Sciatic nerve (tissue), 2 donors: ENCODE data around the gene TTC3. TPM values are rescaled to one million over a fixed set of nuclear protein-coding genes. Genes with fewer than 3 reads are reported as not detected.
"Not testable (repeated sequence)": the region's sequence is repeated elsewhere in the genome, so short reads cannot be mapped to it uniquely, and the experiment has no call there.

Experiments used
- ATAC-seq: fragments of 200-7000 bp; cut with Tn5 transposase; one replicate; pipeline ENCODE4 v1.9.1; 2020; ENCODE audit warnings: mild to moderate bottlenecking, moderate library complexity
- DNase-seq: peaks from one replicate; pipeline ENCODE4 v3.0.0-alpha.2; 2020; ENCODE audit warnings: low spot score
- intact Hi-C: fragments of 100-400 bp; cut with DNase I; formaldehyde crosslinking; loops from one replicate; pipeline ENCODE4 v1.14.2; 2022
- total RNA-seq: library from RNA; stranded (reverse); fragmentation: NEBNext Ultra II Directional; extraction: Animal tissue kit (Norgen Biotek cat#: 25700); gene quantifications from one replicate; pipeline ENCODE4 v1.2.1, GENCODE V29; 2021
- donor health status: DM: no; HTN: no; CAD: no.
- donor health status: DM: no; HTN: no; CAD: no.

Gene TTC3, protein sequence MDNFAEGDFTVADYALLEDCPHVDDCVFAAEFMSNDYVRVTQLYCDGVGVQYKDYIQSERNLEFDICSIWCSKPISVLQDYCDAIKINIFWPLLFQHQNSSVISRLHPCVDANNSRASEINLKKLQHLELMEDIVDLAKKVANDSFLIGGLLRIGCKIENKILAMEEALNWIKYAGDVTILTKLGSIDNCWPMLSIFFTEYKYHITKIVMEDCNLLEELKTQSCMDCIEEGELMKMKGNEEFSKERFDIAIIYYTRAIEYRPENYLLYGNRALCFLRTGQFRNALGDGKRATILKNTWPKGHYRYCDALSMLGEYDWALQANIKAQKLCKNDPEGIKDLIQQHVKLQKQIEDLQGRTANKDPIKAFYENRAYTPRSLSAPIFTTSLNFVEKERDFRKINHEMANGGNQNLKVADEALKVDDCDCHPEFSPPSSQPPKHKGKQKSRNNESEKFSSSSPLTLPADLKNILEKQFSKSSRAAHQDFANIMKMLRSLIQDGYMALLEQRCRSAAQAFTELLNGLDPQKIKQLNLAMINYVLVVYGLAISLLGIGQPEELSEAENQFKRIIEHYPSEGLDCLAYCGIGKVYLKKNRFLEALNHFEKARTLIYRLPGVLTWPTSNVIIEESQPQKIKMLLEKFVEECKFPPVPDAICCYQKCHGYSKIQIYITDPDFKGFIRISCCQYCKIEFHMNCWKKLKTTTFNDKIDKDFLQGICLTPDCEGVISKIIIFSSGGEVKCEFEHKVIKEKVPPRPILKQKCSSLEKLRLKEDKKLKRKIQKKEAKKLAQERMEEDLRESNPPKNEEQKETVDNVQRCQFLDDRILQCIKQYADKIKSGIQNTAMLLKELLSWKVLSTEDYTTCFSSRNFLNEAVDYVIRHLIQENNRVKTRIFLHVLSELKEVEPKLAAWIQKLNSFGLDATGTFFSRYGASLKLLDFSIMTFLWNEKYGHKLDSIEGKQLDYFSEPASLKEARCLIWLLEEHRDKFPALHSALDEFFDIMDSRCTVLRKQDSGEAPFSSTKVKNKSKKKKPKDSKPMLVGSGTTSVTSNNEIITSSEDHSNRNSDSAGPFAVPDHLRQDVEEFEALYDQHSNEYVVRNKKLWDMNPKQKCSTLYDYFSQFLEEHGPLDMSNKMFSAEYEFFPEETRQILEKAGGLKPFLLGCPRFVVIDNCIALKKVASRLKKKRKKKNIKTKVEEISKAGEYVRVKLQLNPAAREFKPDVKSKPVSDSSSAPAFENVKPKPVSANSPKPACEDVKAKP (N-terminal part only)
- 146 TPM for total RNA-seq

DNA sequence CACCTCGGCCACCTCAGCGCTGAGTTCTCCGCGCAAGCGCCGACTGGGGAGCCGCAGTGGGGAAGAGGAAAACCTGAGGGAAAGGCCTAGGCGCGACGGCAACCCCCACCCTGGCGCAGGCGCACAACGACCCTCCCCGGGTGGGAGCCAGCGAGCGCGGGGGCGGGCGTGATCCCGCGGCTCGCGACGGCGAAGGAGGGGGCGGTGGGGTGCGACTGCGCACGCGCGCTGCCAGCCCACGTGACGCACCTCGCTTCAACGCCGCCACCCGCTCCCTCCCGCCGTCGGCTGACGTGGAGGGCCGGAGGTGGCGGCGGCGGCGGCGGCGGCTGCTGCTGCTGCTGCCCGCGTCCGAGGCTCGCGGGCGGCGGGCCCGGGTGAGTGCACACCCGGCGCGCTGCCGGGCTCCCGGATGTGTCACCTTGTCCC is at the start of gene TTC3, which contains the start of gene PIGP:
Gene TTC3, plus strand, starts transcription at position 267 of the 429 bp plus-strand sequence. CDS start 14,004 bp downstream, outside the sequence.
Gene PIGP, minus strand, starts transcription at position 84 of the 429 bp plus-strand sequence. CDS start 556 bp downstream, outside the sequence.
- peak; percentile 95 for ATAC-seq
- peak; percentile 98 for DNase-seq
- intact Hi-C loops = loop anchor here (5.0 kb wide), 1 partner anchor 81 kb away; no protein-coding TSS in a partner anchor

DNA sequence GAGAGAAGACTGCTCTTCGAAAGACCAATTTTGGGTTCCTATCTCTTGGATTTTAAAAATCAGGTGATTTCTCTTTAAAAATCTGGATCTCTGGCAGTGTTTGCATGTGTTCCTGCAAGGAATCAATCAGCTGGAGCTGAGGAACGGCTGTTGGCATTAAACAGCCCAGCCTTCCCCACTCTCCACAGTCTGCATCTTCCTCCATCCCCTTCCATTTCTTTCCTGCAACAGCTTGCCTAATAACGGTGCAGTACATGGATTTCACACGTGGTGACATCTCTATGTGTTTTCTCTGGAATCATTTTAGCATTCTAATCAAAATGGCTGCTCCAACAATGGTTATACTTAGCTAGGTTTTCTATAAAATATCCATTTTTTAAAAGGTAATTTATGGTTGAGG is 46.6 kb upstream of the TTC3 start:
- DNase-seq = no peak
- ATAC-seq = no peak
- intact Hi-C loops = no loop called here

DNA sequence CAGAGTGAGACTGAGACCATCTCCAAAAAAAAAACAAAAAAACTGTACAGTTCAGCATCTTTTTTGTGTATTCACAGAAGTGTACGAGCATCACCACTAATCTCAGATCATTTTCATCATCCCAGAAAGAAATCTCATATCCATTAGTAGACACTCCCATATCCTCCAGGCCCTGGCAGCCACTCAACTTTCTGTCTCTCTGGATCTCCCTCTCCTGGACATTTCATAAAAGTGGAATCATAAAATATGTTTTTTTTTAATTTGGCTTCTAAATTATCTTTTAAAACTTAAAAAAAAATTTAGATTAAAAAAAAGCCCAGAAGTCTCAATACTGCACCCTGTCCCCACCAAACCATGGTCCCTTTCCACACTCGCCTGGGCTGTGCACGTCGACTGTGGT is 44.5 kb upstream of the TTC3 start:
- intact Hi-C loops = no loop called here
- no peak for DNase-seq
- no peak for ATAC-seq

DNA sequence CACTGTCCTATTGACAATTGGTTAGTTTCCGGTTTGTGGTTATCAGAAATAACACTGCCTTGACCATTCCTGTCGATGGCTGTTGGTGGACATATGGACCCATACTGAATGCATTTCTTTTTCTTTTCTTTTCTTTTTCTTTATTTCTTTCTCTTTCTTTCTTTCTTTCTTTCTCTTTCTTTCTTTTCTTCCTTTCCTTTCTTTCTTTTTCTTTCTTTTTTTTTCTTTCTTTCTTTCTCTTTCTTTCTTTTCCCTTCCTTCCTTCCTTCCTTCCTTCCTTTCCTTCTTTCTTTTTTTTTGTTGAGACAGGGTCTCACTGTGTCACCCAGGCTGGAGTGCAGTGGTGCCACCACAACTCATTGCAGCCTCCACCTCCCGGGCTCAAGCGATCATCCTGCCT is 42.2 kb upstream of the TTC3 start:
- DNase-seq (no peak), ATAC-seq (no peak)
- intact Hi-C loops = no loop called here

DNA sequence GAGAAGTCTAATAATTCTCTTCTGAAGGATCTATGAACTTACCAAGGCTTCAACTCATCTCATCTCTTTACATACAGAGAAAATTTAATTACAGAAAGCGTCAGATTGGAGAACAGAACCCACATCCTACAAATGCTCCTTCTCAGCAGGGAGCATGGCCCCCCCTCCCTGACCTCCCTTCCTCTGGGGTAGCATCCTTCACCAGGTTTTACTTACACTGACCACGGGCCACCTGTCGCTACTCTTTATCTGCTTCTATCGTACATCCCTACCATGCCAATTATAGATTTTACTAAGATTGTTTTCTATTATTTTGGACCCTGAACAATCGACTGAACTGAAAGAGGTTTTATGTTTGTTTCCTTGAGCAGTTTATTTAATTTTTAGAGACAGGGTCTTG is 40.8 kb upstream of the TTC3 start:
- DNase-seq (no peak), ATAC-seq (no peak)
- intact Hi-C loops = no loop called here

DNA sequence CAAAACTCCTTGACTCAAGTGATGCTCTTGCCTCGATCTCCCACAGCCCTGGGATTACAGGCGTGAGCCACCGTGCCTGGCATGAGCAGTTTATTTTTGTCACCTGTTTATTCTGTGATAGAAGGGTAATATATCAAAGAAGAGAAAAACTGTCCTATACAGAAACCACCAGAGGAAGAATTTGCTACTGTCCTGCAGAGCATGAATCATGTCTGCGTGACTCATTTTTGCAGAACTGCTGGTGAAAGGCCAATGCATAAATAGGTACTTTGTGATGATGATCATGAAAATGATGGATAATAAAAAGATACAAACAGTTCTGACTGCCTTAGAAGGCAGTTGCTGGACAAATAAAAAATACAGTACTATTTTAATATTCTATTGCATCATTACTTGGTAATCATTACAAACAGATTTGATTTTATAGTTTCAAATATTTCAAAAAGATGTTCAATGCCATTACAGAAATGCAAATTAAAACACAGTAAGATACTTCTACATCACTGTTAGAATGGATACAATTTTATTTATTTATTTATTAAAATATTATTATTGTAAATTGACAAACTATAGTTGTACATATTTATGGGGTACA is 40.1 kb upstream of the TTC3 start:
- intact Hi-C loops = no loop called here
- ATAC-seq (no peak), DNase-seq (no peak)

DNA sequence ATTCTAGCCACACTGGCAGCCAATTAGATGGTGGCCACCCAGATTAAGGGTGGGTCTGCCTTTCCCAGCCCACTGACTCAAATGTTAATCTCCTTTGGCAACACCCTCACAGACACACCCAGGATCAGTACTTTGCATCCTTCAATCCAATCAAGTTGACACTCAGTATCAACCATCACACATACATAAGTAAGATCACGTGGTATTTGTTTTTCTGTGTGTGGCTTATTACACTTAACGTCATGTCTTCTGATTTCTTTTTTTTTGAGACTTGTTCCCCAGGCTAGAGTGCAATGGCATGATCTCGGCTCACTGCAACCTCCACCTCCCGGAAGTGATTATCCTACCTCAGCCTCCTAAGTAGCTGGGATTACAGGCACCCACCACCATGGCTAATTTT is 38.7 kb upstream of the TTC3 start:
- ATAC-seq, DNase-seq, intact Hi-C loops: not testable (repeated sequence)

DNA sequence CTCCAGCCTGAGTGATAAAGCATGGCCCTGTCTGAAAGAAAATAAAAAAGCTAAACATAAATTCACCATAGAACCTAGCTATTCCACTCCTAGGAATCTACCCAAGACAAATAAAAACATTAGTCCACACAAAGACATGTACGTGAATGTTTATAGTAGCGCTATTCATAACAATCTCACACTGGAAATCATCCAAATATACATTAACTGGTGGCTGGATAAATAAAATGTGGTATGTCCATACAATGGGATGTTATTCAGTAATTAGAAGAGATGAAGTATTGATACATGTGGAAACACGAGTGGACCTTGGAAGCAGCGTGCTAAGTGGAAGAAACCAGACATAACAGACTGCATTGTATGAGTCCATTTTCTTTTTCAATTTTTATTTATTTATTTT is 36.9 kb upstream of the TTC3 start:
- intact Hi-C loops = no loop called here
- ATAC-seq (no peak), DNase-seq (no peak)

DNA sequence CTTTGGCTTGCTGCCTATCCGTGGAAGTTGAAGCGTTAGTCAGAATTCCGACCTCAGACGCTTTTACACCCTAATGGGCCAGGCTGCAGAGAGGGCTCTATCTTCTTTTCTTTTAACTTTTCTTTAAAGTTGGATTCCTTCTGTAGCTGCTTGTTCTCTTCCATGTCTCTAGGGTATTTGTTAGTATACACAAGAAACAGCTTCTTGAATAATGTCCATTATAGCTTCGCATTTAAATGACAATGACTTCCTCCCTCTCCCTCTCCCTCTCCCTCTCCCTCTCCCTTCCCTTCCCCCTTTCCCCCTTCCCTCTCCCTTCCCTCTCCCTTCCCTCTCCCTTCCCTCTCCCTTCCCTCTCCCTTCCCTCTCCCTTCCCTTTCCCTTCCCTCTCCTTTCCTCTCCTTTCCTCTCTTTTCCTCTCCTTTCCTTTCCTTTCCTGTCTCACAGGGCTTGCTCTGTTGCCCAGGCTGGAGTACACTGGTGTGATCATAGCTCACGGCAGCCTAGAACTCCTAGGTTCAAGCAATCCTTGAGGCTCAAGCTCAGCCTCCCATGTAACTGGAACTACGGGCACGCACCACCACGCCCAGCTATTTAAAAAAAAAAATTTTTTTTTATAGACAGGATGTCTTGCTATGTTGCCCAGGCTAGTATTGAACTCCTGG is 33.5 kb upstream of the TTC3 start:
- DNase-seq (no peak), ATAC-seq (no peak)
- intact Hi-C loops = no loop called here

DNA sequence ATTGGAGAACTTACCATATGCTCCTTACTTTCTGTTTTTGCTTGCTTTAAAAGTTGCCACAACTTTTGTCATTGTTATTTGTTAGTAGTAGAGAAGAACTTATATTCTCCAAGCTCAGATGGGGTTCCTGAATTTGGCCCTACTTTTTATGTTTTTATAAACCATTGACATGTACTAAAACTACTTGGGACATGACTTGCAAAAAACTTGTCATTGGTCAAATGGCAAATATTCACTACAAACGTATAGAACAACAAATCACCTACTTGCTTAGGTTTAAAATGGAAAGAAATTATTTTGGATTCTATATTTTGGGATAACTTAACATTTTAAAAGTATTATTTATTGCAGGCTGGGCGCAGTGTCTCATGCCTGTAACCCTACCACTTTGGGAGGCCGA is 32.8 kb upstream of the TTC3 start:
- no peak for ATAC-seq
- DNase-seq = no peak
- intact Hi-C loops = no loop called here

DNA sequence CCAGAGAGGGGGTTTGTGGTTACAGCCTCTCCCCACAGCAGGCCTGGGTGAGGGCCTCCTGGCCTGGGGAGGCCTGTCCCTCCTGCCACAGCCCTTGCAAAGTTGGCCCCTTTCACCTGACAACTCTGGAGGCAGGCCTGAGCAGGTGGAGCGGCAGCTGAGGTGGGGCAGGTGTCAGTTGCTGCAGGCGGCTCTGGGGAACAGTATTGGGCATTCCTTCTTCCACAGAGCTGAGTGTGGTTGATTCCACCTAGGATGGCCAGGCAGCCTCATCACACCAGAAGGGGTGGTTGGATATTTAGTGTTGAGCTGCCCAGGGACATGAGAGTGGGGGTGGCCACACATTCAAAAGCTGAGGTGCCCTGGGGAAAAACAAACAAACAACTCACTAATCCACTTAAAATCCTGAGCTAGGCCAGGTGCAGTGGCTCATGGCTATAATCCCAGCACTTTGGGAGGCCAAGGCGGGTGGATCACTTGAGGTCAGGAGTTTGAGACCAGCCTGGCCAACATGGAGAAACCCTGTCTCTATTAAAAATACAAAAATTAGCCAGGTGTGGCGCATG is 31.3 kb upstream of the TTC3 start:
- DNase-seq = no peak
- ATAC-seq = no peak
- intact Hi-C loops = no loop called here

DNA sequence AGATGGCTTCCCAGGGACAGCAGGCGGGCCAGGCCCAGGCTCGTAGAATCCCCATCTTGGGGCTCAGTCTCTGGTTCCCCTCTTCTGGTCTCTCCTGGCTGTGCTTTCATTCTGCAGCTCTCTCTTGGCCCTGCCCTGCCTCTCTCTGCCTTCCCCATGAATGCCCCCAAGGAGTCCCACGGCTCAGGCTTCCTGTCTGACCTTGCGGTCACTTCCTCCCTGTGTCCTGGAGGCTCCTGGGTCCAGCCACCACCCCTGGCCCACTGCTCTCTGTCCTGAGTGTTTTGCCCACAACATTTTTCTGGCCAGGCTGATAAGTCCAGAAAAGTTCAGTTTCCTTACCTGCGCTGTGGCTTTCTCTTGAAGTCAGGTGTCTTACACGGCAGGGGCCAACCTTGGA is 29.2 kb upstream of the TTC3 start:
- no peak for DNase-seq
- intact Hi-C loops = no loop called here
- ATAC-seq = no peak

DNA sequence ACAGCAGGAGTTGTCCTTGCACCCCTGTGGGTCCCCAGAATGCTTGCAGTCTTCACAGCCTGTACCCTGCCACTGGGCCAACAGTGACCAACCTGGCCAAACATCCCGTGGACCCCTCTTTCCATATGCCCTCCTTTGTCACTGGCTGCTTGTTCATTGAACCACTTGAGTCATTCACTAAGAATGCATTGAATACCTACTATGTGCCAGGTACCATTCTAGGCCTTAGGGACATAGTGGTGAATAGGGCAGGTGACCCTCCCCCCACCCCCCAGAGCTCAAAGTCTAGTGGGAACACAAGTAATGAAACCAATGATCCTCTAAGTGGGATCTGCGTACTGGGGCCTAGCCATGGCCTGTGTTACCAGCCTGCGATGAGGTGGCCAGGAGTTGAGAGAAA is 28.4 kb upstream of the TTC3 start:
- DNase-seq (no peak), ATAC-seq (no peak)
- intact Hi-C loops = no loop called here

DNA sequence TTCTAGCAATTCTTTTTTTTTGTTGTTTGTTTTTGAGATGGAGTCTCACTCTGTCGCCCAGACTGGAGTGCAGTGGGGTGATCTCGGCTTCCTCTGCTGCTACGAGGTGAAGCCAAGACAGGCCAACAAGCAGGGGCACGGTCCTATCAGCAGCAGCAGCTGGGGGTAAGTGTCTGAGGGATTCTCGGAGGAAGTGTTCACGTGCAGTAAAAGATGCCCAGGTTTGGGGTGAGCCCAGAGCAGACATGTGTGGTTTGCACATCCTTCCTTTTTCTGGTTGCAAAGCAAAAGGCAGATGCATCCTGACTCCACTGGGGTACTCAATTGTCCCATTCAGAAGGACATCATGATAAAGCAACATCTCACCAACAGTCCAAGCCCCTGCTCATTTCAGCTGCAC is 27.9 kb upstream of the TTC3 start:
- intact Hi-C loops = no loop called here
- ATAC-seq (no peak), DNase-seq (no peak)

DNA sequence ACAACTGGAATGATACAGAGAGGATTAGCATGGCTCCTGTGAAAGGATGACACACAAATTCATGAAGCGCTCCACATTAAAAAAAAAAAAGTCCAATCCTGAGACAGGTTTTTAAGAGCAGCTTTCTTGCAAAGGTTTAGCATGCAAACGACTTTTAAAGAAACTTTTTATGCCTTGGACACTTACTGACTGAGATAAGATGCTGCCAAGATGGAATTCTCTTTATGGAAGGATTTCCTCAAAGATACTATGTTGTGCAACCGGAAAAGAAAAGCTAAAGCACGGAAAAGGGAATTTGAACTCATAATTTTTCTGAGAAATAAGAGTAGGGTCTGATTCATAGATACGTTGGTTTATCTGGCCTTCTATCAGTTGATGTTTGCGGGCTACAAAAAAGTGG is 27.5 kb upstream of the TTC3 start:
- ATAC-seq (no peak), DNase-seq (no peak)
- intact Hi-C loops = no loop called here

DNA sequence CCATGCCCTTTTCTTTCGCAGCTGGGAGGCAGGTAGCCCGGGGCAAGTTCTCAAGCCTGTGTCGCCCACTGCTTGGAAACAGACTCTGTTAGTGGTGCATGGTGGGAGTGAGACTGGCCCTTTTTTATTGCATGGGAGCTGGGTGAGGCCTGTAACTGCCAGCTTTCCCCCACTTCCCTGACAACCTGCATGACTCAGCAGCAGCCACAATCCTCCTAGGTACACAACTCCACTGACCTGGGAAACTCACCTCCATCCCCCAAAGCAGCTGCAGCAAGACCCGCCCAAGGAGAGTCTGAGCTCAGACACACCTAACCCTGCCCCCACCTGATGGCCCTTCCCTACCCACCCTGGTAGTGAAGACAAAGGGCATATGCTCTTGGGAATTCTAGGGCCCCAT is 26.0 kb upstream of the TTC3 start:
- ATAC-seq = no peak
- intact Hi-C loops = no loop called here
- DNase-seq = no peak

DNA sequence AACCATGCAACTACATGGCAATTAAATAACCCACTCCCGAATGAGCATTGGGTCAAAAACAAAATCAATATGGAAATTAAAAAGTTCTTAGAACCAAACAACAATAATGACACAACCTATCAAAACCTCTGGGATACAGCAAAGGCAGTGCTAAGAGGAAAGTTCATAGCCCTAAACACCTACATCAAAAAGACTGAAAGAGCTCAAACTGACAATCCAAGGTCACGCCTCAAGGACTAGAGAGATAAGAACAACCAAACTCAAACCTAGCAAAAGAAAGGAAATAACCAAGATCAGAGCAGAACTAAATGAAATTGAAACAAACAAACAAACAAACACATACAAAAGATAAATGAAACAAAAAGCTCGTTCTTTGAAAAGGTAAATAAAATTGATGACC is 23.3 kb upstream of the TTC3 start:
- intact Hi-C loops, DNase-seq, ATAC-seq: not testable (repeated sequence)

DNA sequence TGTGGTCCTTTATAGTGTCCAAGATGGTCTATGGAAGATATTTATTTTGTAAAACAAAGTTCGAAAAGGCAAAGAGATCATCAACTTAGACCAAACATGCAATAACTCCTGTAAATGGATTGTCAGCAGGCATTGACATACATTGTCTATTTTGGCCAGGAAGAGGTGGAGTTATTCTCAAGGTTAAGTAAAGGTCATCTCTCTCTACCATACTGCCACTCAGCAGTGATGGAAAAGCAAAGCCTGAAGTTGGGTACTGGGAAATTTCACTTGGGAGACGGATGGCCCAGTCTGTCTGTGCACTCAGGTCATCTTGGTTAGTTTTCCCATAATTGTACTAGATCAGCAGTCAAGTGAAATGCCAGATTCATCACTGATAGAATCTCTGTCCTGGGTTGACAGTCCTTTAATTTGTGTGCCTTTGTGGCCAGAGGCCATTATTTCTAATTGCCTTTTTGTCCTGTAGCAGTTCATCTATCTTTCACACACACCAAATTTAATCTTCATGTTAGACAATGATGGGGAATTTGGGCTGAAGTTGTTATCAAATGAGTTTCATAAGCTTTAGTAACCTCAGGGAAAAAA is 17.7 kb upstream of the TTC3 start:
- intact Hi-C loops = no loop called here
- ATAC-seq (no peak), DNase-seq (no peak)
